Activated CD4-positive, CD25-positive, alpha-beta regulatory T cell treated with anti-CD3 and anti-CD28 coated beads, Interleukin-2, amount 50 U/mL, for 72 hours (primary cell): Measurements from ENCODE around the gene CABLES1.

Source experiments
- DNase-seq: peaks from one replicate; pipeline ENCODE4 v3.0.0; 2021

Gene CABLES1

DNA sequence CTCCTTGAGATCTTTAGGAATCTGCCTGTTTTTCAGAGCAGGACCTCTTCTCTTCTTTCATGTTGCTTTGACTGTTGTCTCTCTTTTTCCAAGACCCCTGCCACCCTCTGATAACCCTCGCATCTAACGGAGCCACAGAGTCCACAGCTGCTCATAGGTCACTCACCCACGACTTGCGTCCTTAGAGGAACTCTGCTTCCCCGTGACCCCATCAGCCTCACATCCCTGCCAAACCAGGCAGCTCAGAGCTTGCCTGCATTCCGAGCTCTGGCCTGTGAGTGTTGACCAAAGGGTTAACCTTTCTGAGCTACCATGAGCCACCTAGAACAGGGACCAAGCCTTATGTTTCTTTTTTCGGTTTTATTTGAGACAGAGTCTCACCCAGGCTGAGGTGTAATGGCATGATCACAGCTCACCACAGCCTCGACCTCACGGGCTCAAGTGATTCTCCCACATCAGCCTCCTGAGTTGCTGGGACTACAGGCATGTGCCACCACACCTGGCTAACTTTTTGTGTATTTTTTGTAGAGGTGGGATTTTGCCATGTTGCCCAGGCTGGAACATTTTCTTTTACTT, 36.4 kb downstream of the CABLES1 start:
- no peak for DNase-seq

DNA sequence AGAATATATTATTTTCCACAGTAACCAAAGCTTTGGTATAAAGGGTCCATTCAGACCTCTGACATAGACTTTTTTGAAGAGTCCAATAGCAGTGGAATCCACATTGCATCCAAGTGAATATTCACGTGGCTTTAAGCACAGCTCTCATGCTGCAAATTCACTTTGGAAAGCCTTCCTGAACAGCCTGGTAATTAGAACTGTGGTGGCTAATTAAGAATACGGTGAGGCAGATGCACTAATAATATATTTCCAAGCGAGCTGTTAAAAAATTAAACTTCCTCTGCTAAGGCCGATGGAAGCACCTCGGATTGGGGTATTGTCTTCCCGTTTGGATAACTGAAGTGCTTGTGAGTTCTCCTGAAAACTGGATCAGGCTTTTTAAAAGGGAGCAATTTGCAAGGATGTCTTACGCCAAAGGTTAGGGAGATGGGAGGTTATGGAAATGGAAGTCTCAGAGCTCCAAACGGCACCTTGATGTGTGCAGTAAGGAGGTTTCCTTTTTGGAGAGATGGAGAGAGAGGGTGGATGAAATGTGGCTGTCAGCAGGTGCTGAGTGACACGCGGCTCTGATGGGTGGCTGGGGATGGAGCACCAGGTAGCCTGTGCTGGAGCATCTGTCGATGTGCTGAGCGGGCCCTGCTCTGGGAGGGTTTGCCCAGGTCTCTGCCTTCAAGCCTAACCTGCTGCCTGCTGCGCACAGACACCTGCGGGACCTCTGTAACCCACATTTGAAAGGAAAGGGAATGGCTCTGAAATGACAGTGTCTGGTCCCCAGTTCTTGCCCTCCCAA, 37.5 kb downstream of the CABLES1 start:
- no peak for DNase-seq

DNA sequence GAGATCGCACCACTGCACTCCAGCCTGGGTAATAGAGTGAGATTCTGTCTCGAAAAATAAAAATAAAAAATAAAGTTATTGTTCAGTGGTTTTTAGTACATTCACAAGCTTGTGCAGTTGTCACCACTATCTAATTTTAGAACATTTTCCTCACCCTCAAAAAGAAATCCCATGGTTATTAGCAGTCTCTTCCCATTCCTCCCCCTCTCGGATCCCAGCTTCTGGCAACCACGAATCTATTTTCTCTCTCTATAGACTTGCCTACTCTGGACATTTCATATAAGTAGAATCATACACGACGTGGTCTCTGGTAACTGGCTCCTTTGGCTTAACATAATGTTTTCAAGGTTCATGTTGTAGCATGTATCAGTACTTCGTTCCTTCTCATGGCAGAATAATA, 38.6 kb downstream of the CABLES1 start:
- no peak for DNase-seq

DNA sequence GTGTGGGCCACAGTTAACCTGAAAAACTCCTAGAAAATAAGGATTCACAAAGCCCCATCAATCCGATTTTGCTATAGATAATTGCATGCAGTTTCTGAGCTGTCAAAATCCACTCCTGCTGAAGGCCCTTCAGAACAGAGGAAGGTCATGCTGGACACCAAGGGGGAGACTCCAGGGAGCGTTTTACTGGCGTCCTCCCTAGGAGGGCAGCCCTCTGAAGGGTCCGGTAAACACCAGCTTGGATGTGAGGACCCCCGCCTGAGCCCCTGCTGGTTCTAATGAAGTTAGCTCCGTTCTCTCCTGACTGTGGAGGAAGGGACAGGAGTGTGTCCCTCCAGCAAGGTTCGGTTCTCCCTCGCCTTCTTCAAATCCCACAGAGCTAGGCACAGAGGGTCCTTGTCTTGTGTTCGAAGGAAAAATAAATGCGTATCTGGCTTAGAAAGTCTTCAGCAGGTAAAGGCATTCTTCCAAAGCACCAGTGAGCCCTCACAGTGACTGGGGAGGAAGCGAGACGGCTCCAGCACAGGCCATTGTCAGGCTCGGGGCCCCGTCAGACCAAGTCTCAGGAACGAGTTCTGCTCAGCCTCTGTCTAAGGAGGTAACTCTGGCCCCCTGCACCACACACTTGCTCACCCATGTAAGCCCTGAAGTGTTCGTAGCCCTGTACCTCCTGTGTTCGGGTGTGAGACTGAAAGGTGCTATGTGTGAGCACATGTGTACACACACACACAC, 41.6 kb downstream of the CABLES1 start:
- no peak for DNase-seq

DNA sequence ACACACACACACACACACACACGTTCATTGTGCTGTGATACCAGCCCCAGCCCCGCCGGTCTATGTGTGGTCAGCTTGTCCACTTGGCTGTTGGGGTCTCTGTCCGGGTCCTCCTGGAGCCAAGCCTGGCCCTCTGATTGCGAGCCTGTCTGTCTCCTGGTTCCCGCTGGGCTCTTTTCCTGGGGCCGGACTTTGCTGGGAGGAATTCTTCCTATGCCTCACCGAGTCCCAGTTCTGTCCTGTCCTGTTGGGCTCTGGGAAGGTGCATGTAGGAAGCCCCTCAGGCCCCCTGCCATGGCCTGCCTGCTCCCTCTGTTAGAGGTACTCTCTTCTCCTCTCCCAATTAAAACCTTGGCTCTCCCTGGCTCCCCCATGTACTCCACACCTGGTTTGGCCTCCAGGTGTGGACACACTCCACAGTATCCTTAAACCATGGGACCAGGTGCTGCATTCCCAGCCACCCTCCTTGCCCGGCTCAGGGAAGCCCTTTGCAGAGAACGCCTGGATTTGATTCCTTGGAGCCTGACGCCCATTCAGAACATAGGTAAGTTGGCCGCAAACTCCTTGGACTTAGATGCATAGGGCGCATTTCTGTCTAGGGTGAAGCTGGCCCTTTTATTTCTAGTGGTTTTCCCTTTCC, 42.3 kb downstream of the CABLES1 start:
- DNase-seq = no peak

DNA sequence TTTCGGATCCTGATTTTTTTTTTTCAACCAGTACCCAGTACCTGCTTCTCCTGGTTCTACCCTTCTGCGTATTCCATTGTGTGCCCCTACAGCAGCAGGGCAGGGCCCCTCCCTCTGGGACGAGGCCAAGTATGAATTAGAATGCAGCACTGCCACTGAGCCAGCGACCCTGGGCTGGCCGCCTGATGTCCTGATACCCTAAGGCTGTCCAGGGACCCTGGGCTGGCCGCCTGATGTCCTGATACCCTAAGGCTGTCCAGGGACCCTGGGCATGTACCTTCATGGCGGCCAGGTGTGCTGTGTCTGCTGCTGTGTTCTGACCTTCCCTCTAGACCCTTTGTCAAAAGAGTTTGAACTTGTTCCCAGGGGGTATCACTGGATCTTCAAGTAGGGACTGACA, 42.9 kb downstream of the CABLES1 start:
- no peak for DNase-seq

DNA sequence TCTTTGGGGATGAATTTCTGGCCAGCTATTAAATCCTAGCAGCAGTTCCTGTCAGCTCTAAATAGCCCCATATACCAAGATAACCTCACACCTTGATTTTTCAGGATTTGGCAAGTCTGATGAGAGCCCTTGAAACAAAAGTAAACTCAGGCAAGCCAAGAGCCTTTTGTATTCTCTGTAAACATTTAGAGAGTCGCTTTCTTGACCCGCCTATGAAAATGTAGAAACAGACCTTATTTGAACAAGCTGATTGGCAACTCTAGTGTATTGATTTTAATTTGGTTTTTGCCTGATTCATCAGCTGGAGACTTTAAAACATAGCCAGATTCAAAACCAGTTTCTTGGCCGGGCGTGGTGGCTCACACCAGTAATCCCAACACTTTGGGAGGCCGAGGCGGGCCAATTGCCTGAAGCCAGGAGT, 43.4 kb downstream of the CABLES1 start:
- DNase-seq = no peak

DNA sequence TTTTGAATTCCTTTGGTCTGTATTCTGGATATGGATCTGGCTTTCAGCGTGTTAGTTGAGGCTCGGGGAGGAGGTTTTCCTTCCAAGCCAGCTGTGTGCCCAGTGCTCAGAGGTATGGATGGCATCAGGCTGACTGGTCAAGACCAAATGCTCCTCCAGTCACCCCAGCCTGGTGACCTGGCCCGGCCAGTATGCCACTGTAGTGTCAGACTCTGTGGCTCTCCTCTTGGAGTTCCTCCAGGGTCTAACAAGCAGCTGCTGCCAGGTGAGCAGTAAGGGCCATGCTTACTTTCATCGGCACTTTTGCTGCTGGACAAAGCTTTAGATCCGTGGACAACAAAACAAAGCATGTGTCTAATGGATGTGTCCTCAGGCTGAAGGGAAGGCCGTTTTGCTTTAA, 44.1 kb downstream of the CABLES1 start:
- no peak for DNase-seq

DNA sequence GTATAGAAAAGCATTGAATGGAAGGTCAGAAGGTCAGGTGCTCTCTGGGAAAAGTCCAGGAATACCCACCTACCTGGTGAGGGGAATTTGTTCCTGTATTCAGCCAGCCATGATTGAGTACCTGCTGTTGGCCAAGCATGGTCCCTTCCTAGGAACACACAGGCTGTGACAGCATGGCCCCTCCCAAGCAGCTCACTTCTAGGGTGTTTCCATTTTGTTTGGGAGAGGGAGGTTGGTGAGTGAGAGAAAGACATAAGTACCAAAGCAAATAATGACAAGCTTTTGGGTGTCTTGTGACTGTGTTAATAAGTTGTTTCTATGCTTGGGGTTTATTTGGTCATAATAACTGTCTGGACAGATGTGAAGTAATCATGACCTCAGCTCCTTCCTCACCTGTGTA, 46.3 kb downstream of the CABLES1 start:
- DNase-seq = no peak

DNA sequence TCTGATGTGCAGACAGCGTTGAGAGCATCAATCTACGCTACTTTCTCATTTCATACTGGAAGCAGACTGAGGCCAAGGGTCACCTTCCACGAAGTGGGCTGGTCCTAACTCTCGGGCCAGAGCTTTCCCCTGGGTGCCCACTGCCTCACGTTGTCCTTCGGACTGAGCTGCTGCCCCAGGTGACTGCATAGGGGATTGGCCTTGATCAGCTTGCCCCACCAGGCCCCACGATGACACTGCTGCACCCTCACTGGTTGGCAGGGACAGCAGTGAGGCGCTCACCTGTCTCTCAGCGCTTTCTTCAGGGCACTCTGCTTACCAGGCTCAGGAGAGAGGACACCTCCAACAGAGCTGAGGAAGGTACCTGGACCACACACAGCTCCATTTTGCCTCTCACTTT, 47.3 kb downstream of the CABLES1 start:
- DNase-seq = no peak

DNA sequence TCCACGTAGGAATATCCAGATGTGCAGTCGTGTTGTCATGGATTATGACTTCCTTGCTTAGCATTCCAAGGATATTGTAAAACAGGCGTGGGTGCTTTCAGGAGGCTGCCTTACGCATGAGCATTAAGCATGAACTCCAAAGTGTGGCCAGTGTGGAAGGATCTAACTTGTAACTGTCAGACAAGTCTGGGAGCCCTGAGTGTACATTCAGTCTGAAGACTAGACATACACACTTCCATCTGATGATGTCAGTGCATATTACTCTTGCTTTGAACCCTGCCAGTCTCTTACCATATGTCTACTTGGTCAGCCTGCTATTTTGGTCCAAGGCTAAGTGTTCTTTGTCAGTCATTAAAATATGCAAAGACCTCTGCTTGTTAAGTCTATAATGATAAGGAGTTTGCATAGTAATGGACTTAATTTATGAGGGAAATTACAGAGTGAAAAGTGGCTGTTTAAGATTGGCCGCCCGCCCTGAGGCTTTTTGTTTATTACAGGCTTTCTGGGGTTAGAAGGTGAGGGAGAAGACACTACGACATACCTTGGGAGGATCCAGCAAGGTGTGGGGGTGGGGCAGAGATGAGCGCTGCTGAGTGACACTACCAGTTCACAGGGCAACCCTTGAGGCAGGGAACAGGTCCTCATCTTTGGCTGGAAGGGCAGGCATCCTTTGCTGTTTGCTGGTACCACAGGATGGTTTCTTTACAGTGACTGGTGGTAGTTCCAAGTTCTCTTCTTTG, 48.3 kb downstream of the CABLES1 start:
- DNase-seq = no peak

DNA sequence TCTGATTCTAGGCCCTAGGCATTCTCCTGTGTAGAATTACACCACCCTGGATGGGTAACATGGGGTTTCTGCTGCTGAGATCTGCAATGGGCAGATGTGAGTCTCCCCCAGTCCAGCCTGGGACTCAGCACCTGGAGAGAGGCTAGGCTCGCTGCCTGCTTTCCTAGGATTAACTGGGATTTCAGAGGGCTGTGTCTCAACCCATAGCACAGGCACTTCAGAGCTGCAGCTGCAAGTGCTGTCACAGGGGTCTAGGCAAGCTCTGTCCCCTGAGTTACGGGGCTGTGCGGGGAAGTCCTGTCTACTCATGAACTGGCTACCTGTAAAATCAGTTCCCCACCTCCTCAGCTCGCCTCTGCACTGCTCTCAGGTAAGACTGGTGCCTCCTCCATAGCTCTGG, 51.5 kb downstream of the CABLES1 start:
- no peak for DNase-seq

DNA sequence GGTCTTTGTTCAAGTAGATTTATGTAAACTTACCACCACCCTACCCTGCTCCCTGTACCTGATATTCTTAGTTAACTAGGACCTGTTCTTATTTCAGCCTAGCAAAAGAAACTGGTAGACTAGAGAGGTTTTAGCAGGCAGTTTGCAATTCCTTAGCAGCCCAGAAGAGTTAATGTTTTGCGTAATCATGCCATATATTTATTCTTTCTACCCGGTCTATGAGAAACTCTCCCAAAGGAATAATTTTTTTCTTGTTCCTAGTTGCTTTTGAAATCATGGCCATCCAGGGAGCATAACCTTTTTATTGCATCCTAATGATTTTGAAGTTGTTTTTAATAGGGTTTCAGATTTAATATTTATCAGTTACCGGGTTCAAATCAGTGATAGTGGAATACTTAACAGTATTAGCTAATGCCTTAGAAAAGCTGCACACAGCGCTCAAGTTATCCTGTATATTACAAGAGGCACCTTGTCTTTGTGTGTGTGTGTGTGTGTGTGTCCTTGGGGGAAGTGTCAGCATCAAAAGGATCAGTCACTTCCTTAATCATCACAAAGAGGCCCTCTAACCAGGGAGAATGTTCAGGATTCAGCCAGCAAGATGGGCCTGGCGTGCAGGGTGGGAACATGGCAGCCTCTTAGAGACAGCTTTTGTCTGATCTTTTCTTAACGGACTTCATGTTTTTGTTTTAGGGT, 52.9 kb downstream of the CABLES1 start:
- DNase-seq = no peak

DNA sequence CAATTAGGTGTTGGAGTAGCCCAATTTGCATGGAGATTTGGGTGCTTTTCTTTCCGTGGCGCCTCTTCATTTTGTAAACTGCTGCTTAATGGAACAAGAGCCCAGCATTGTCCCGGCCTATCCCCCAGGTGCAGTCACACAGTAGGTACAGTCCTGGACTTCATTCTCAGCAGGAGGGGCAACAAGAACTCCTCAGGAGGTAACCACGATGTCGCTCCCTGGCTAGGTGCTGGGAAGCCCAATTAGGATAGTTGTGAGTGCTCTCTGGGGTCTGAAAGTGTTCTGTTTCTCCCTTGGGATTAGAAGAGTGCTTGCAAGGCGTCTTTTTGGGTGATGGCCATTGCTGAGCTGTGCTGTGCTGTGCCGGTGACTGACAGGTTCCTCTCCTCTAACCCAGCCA, 53.8 kb downstream of the CABLES1 start:
- DNase-seq = no peak

DNA sequence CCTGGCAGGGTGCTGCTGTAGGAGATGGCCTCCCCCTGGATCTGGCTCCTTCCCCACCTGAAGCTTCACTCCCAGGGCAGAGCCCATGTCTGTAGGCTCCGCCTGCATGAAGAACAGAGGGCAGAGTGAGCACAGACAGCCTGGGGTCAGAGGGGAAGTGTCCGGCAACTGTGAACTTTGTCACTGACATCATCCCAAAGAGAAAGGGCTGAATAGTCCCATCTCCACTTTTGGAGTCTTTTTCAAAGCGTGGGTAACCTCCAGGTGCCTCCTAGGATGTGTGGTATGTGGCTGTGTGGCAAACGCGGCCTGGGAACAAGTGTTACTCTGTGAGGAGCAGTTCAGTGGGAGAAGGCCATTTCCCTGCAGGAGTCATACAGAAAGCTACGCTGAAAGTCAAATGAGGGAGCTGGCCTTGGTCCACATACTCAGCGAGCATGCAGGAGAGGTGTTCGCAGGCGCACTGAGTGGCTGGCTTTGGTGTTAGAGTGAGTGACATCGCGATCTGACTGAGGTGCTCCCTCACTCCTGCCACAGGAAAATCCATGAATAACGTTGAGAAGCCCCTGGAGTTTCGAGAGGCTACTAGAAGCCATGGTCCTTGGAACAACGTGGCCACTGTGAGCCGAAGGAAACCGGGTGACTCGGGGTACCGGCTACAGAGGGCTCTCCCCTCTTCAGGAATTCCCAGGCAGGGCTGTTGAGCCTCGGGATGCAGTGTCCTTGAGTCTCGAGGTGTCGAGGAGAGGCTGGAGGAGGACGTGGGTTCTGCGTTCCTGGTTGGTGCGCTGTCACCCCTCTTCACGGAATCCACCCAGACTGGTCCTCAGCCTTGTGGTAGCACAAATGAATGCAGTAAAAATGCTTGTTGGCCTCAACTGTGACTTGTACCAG, 54.7 kb downstream of the CABLES1 start:
- DNase-seq = no peak

DNA sequence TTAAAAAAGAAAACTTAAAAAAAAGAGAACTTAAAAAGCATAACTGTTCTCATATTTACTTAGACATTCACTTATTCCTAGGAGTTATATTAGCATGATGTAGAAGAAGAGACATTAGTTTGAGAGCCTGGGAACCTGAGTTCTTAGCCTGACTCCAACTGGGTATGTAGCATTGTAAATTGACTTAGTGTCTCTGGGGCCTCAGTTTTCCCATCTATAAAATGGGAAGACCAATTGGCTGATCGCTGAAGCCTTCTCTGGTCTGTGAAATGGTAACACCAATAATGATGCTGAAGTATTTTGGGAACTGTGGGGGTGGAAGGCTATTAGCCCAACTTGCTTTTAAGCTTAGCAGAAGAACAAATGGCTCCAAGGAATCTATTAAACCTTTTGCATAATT, 55.9 kb downstream of the CABLES1 start:
- DNase-seq = no peak

DNA sequence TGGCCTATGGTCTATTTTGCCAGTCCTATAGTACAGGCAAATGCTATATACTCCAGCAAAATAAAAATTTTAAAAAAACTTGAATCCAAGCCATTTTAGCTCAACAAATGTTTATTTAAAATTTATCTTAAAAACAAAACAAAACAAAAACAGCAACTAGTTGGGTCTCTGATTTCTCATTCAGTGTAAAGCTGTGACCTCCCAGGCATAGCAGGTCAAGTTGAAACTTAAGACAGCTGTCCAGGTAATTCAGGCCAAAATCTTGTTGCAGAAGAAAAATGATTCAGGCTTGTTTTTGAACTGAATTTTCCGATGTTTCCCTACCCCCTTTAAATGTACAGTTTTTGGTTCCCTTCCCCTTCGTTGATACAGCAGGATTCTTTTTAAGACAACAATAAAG, 58.5 kb downstream of the CABLES1 start:
- no peak for DNase-seq

DNA sequence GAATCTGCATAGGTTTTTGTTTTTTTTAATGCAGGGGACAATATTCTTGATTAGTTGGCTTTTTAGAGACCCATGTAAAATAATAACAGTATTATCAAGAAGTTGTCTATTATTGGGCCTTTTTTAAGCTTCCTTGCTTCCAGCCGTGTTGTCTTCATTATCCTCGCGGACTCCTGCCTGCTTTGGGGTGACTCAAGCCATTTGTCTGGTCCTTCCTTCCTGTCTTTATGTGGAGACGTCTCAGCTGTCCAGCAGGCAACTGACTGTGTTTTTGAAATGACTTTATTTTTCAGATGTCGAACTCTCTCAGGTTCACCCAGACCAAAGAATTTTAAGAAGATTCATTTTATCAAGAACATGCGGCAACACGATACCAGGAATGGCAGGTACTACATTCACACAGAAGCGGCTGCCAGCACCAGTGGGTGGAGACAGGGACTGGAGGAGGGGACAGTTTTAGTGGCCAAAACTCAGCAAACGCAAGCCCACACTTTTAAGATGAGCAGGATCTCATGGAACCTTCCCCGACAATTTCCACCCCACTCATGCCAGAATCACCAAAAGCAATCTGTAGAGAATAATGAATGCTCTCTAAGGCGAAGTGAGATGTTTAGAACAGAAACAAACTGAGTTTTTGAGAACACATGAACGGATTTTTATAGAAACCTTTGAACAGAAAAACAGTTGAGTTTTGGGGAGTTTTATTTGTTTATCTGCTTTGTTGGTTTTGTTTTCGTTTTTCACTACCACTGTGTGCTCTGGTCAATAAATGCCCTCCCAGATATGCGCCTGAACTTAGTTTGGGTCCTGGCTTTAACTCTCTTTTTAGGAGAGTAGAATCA, 59.1 kb downstream of the CABLES1 start:
- DNase-seq = no peak

DNA sequence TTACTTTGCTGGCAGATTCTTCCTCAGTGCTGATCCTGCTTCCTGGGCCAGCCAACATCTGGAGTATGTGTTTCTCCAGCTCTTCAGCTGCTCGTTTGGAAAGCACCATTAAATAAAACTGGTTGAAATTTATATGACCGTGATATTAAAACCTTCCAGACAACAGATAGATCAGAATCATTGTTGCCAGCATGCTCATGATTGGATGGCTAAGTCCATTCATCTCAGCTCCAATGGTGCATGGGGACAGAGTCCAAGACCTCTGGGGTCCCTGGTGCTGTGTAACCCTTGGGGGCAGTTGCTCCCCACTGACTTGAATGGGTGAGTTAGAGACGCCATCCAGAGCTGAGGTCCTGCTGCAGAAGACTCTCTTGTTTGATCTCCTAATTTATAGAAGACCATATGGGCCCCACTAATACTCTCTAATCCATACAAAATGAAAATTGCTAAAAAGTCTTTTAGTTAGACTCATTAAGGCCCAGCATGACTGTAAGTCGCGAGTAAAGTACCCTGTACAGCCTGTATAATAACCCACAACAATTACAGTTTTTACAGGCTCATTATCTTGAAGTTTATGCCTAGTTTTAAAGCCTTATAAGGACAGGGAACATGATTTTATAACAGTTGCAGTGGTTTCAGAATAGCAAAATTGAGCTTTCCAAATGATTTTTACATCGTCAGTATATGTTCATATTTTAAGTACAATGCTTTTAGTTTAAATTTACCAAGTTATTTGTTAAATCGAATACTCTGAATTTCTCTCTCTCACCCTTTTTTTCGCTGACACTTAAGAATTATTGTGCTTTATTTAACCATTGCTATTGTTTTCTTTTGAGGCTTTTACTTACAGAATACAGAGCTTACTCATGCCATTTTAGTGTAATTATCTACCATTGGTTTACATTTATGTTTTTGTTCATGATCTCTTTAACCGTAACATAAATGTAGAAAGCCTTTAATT, 60.0 kb downstream of the CABLES1 start:
- no peak for DNase-seq
